ENCODE results near the gene MMP12. TPM values are rescaled to one million over a fixed set of nuclear protein-coding genes. Genes with fewer than 3 reads are reported as not detected.

Gene MMP12
- total RNA-seq, 4 donors from 2014 or later = not detected

DNA sequence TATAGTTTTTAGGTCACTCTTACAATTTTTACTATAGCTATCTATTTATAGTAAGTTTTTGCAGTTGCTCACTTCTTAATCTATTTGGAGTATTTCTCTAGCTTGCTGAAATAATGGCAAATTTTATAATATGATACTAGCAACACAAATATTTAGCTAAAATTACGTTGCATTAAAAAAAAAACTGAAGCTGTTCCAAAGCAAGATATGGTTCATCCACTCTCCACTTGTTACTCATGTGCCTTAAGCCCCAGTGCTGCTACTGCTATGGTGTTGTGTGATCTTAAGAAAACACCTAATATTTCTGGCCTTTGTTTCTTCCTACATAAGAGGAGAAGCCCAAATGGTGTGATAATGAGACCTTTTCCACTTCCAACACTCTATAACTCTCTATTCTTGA lies 31.9 kb downstream of the MMP12 start:
- ATAC-seq = no peak

DNA sequence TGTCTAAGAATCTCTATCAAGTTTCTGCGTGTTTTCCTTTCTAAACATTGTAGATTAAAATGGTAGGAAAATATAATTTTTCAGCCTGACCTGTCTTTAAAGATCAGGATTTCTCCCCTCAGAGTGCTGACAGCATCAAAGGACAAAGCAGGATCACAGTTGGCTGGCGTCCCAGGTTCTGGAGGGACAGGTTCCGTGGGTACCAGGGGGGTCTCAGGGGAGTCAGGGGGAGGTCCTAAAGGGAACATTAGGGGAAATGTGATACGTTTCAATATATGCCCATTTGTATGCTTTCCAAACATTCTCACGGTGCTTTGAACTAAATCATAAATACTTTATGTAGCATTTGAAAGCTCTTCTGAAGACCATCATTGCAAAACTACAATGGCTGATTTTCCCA lies 34.8 kb downstream of the MMP12 start:
- ATAC-seq = no peak

More for the DNA sequence above, 31.9 kb downstream of the MMP12 start:
- Histone ChIP-seq H3K36me3 (no peaks in the 10 kb centered on the region), H3K27ac (no peak overlapping the region), H3K4me3 (no peak overlapping the region), H3K27me3 (no peaks in the 10 kb centered on the region), H3K9me3 (no peaks in the 10 kb centered on the region), H3K4me1 (no peaks in the 10 kb centered on the region)
- 21 to 38% methylated on average over 1 of the region's 1 CpG for WGBS, 2 donors (ENCODE audit: low coverage in 1 of 2)
- TF ChIP-seq, protein P1, sequence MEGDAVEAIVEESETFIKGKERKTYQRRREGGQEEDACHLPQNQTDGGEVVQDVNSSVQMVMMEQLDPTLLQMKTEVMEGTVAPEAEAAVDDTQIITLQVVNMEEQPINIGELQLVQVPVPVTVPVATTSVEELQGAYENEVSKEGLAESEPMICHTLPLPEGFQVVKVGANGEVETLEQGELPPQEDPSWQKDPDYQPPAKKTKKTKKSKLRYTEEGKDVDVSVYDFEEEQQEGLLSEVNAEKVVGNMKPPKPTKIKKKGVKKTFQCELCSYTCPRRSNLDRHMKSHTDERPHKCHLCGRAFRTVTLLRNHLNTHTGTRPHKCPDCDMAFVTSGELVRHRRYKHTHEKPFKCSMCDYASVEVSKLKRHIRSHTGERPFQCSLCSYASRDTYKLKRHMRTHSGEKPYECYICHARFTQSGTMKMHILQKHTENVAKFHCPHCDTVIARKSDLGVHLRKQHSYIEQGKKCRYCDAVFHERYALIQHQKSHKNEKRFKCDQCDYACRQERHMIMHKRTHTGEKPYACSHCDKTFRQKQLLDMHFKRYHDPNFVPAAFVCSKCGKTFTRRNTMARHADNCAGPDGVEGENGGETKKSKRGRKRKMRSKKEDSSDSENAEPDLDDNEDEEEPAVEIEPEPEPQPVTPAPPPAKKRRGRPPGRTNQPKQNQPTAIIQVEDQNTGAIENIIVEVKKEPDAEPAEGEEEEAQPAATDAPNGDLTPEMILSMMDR (IDR thresholded peaks at IDR 0.05) = no peak
- TF ChIP-seq POLR2AphosphoS5 (IDR thresholded peaks at IDR 0.05) = no peak

DNA sequence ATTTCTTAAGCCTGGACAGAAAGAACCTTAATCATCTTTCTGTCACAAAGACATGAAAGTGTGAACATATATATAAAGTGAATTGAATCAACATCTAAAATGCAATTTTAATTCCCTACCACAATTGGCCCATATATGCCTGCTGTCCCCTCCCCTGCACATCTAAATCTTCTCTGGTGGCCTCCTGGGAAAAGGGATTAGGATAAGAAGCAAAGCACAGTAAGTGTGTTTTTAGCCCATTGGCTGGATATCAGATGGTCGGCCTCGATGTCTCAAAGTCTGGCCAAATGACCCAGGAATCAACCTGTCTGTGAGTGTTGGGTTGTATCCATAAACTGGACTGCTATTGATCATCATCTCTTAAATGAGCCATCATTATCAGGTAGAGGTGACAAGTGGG lies 37.1 kb downstream of the MMP12 start:
- no peak for ATAC-seq
- TF ChIP-seq, protein P1 (IDR thresholded peaks at IDR 0.05) = no peak
- Histone ChIP-seq H3K27me3 (no peaks in the 10 kb centered on the region), H3K27ac (no peak overlapping the region), H3K36me3 (no peaks in the 10 kb centered on the region), H3K9me3 (no peaks in the 10 kb centered on the region), H3K4me3 (no peak overlapping the region), H3K4me1 (no peaks in the 10 kb centered on the region)
- WGBS, 2 donors (ENCODE audit: low coverage in 1 of 2) = 59% methylated on average over 2 of the region's 2 CpGs; no CpG with 5 or more reads in 1 of the 2 donors

More for the DNA sequence above, 34.8 kb downstream of the MMP12 start:
- Histone ChIP-seq H3K9me3 (no peaks in the 10 kb centered on the region), H3K36me3 (no peaks in the 10 kb centered on the region), H3K27me3 (no peaks in the 10 kb centered on the region), H3K4me1 (no peaks in the 10 kb centered on the region), H3K27ac (no peak overlapping the region), H3K4me3 (no peak overlapping the region)
- no peak for TF ChIP-seq POLR2AphosphoS5 (IDR thresholded peaks at IDR 0.05)
- TF ChIP-seq POLR2A (IDR thresholded peaks at IDR 0.05) = no peak
- TF ChIP-seq EP300 (IDR thresholded peaks at IDR 0.05) = no peak
- TF ChIP-seq, protein P1 (IDR thresholded peaks at IDR 0.05) = no peak
- 35 to 44% methylated on average over 4 of the region's 5 CpGs for WGBS, 2 donors (ENCODE audit: low coverage in 1 of 2)

DNA sequence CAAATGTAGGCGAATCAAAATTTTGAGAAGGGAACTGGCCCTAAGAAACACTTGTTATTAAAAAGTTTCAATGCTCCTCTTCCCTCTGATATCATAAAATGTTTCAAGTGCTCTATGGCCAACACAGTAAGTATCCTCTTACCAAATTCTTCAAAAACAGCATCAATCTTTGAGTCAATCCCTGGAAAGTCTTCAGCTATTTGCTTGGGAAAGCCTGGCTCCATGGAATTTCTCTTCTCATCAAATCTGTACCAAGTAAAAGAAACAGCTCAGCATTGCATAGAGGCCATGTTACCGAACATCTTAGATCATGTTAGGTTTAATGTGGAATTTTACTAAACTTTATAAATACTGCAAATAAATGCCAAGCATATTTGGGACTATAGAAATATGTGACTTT lies 37.6 kb downstream of the MMP12 start:
- H3K9me3 ChIP-seq = no peaks in the 10 kb centered on the region
- no peak overlapping the region for H3K27ac ChIP-seq
- no peaks in the 10 kb centered on the region for H3K4me1 ChIP-seq
- no peaks in the 10 kb centered on the region for H3K36me3 ChIP-seq
- no peak for ATAC-seq
- no peaks in the 10 kb centered on the region for H3K27me3 ChIP-seq
- WGBS, 2 donors (ENCODE audit: low coverage in 1 of 2) = 76 to 91% methylated on average over 1 to 2 of the region's 2 CpGs
- H3K4me3 ChIP-seq = no peak overlapping the region
- TF ChIP-seq EP300 (IDR thresholded peaks at IDR 0.05) = no peak
- TF ChIP-seq POLR2A (IDR thresholded peaks at IDR 0.05) = no peak
- no peak for TF ChIP-seq POLR2AphosphoS5 (IDR thresholded peaks at IDR 0.05)
- TF ChIP-seq, protein P1 (IDR thresholded peaks at IDR 0.05) = no peak

DNA sequence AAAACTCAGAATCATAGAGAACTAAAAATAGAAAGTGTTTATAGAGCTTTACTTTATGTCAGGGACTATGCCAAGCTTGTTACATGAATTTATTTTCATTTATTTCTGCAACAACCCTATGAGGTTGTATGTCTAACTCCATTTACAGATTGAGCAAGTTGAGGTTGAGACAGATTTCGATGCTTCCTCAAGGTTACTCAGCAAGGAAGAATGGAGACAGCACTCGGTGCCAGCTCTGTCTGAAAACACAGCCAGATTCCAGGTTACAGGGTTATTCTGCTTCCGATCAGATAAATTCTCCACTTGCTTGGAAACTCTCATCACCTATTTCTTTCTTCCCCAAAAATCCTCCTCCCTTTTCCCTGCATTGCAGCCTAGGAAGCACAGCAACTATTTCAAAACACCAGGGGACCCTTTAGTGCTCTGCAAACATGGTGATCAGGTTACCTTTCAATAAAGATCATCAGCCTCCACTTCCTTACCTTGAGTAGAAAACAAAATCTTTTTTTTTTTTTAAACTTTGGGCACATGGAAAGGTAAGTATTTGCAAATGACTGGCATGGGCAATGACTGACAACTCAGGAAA lies 38.4 kb downstream of the MMP12 start:
- no peak for ATAC-seq
- H3K9me3 ChIP-seq = no peaks in the 10 kb centered on the region
- TF ChIP-seq, protein P1 (IDR thresholded peaks at IDR 0.05) = no peak
- TF ChIP-seq EP300 (IDR thresholded peaks at IDR 0.05) = no peak
- no peak for TF ChIP-seq POLR2AphosphoS5 (IDR thresholded peaks at IDR 0.05)
- no peak for TF ChIP-seq POLR2A (IDR thresholded peaks at IDR 0.05)
- no peak overlapping the region for H3K4me3 ChIP-seq
- 31% methylated on average over 3 of the region's 3 CpGs for WGBS, 2 donors (ENCODE audit: low coverage in 1 of 2)
- no peak overlapping the region for H3K27ac ChIP-seq
- H3K27me3 ChIP-seq = no peaks in the 10 kb centered on the region
- no peaks in the 10 kb centered on the region for H3K36me3 ChIP-seq
- H3K4me1 ChIP-seq = no peaks in the 10 kb centered on the region
